ENCODE results near the gene PRDM13. TPM values are rescaled to one million over a fixed set of nuclear protein-coding genes. Genes with fewer than 3 reads are reported as not detected.
"Not testable (repeated sequence)": the region's sequence is repeated elsewhere in the genome, so short reads cannot be mapped to it uniquely, and the experiment has no call there.

The PRDM13 gene
- total RNA-seq, 5 donors from 2014 or later (not counting 1 experiment from before 2014, with no cell fraction given), result not detected

DNA sequence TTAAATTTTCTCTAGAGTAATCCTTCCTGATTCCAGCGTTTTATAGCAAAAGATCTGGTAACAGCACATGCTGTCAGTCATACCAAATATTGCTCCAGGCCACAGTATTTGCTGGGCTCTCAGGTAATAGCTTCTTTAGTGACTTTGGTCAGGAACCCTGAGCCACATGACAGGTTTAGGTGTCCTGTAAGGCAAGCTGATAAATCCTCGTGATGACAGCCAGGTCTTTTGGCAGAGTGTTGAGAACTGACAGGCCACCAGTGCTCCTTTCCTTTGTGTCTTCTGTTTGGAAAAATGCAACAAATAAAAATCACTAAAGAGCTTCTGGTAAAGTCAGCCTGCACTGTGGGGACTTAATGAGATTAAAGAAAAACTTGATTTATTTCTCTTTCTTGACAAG, 34.6 kb downstream of the PRDM13 start:
- no peak overlapping the region for H3K4me3 Mint-ChIP-seq
- Histone ChIP-seq H3K36me3 (ENCODE audit: control insufficient read depth in 2 of 2, extremely low read depth in 1 of 2, insufficient read depth in 1 of 2, low read length in 1 of 2) (no peaks in the 10 kb centered on the region), H3K27ac (ENCODE audit: low read length) (no peak overlapping the region), H3K27me3 (replicated peaks in 1 of 2; ENCODE audit: control insufficient read depth in 2 of 2, extremely low read depth in 1 of 2, insufficient read depth in 2 of 2, low read length in 1 of 2) (peaks cover 4 to 5% of the 10 kb centered on the region in 2 experiments), H3K4me3 (ENCODE audit: control insufficient read depth in 1 of 2, extremely low read depth in 1 of 2, low read length in 1 of 2) (no peak overlapping the region), H3K9me3 (peaks cover 2% of the 10 kb centered on the region), H3K4me1 (ENCODE audit: control insufficient read depth in 1 of 2, extremely low read depth in 1 of 2, insufficient read depth in 2 of 2, low read length in 2 of 2) (no peaks in the 10 kb centered on the region)
- no peaks in the 10 kb centered on the region for H3K36me3 Mint-ChIP-seq
- H3K27me3 Mint-ChIP-seq, result peaks cover 33 to 34% of the 10 kb centered on the region in 2 donors
- ChIA-PET CTCF (no interaction called here), POLR2A (no interaction called here)
- no peak overlapping the region for H3K27ac Mint-ChIP-seq
- whole genome bisulfite sequencing (ENCODE audit: insufficient coverage), result 36% methylated on average over 1 of the region's 2 CpGs
- DNase-seq (no peak), ATAC-seq (replicated peaks in 1 of 4) (no peak)
- H3K9me3 Mint-ChIP-seq, result peaks cover 7 to 17% (median 10%) of the 10 kb centered on the region in 3 donors
- no peaks in the 10 kb centered on the region for H3K4me1 Mint-ChIP-seq

DNA sequence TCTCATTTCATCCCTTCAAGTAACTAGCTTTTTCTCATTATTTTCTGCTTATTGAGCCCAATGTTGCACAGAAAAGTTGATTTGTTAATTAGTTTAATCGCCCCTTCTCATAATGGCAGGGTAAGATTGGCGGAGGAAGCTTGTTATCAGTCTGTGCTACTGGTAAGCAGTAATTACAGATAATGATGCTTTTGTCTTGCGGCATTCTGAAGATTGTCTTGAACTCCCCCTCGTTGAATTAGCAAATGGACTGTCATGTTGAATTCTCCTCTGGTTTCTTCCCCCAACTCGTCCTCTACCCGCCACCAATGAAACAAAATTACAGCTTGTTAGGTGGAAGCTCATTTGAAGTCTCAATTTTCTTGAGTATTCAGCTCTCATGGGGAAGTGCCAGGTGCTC, 39.4 kb downstream of the PRDM13 start:
- Histone ChIP-seq H3K27me3 (replicated peaks in 1 of 2; ENCODE audit: control insufficient read depth in 2 of 2, extremely low read depth in 1 of 2, insufficient read depth in 2 of 2, low read length in 1 of 2) (peaks cover 0 to 4% of the 10 kb centered on the region in 2 experiments), H3K27ac (ENCODE audit: low read length) (no peak overlapping the region), H3K36me3 (ENCODE audit: control insufficient read depth in 2 of 2, extremely low read depth in 1 of 2, insufficient read depth in 1 of 2, low read length in 1 of 2) (no peaks in the 10 kb centered on the region), H3K4me3 (ENCODE audit: control insufficient read depth in 1 of 2, extremely low read depth in 1 of 2, low read length in 1 of 2) (no peak overlapping the region), H3K4me1 (ENCODE audit: control insufficient read depth in 1 of 2, extremely low read depth in 1 of 2, insufficient read depth in 2 of 2, low read length in 2 of 2) (no peaks in the 10 kb centered on the region), H3K9me3 (no peaks in the 10 kb centered on the region)
- no peaks in the 10 kb centered on the region for H3K36me3 Mint-ChIP-seq
- 71% methylated on average over 5 of the region's 6 CpGs for WGBS (ENCODE audit: insufficient coverage)
- no peaks in the 10 kb centered on the region for H3K9me3 Mint-ChIP-seq
- CTCF ChIA-PET, result no interaction called here
- peaks cover 30 to 38% of the 10 kb centered on the region in 2 donors for H3K27me3 Mint-ChIP-seq
- POLR2A ChIA-PET, result no interaction called here
- ATAC-seq (replicated peaks in 1 of 4) (no peak), DNase-seq (no peak)
- H3K4me1 Mint-ChIP-seq, result no peaks in the 10 kb centered on the region
- H3K27ac Mint-ChIP-seq, result no peak overlapping the region
- no peak overlapping the region for H3K4me3 Mint-ChIP-seq

DNA sequence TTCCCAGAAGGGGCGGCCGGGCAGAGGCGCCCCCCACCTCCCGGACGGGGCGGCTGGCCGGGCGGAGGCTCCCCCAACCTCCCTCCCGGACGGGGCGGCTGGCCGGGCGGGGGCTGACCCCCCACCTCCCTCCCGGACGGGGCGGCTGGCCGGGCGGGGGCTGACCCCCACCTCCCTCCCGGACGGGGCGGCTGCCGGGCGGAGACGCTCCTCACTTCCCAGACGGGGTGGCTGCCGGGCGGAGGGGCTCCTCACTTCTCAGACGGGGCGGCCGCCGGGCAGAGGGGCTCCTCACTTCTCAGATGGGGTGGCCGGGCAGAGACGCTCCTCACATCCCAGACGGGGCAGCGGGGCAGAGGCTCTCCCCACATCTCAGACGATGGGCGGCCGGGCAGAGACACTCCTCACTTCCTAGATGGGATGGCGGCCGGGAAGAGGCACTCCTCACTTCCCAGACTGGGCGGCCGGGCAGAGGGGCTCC, 43.5 kb downstream of the PRDM13 start:
- POLR2A ChIA-PET; H3K36me3 Mint-ChIP-seq; H3K36me3 ChIP-seq (ENCODE audit: control insufficient read depth in 2 of 2, extremely low read depth in 1 of 2, insufficient read depth in 1 of 2, low read length in 1 of 2); H3K4me1 Mint-ChIP-seq; H3K27ac ChIP-seq (ENCODE audit: low read length); H3K4me1 ChIP-seq (ENCODE audit: control insufficient read depth in 1 of 2, extremely low read depth in 1 of 2, insufficient read depth in 2 of 2, low read length in 2 of 2); H3K9me3 Mint-ChIP-seq; CTCF ChIA-PET; H3K9me3 ChIP-seq; H3K27ac Mint-ChIP-seq; H3K27me3 ChIP-seq (replicated peaks in 1 of 2; ENCODE audit: control insufficient read depth in 2 of 2, extremely low read depth in 1 of 2, insufficient read depth in 2 of 2, low read length in 1 of 2); H3K4me3 Mint-ChIP-seq; DNase-seq; ATAC-seq (replicated peaks in 1 of 4); H3K4me3 ChIP-seq (ENCODE audit: control insufficient read depth in 1 of 2, extremely low read depth in 1 of 2, low read length in 1 of 2): not testable (repeated sequence)
- WGBS (ENCODE audit: insufficient coverage), result no CpG with 5 or more reads among the region's 42 CpGs
- H3K27me3 Mint-ChIP-seq, result peaks cover 26 to 36% of the 10 kb centered on the region in 2 donors

DNA sequence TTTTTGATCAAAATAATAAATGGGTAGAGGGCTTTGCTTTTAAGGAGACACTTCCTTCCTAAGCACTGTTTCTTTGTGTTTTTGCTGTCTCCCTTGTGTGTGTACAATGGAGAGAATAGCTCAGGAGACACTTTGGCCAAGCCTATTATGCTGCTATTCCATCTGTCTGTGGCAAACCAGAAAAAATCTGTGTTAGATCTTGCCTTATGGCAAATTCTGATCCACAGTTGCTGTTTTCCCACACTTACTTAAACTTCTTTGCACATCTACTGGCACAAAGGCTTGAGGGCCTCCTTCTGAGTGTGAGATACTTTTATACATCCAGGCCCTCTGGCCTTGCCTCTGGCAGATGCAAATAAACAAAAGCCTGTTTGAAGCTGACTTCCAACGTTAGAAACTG, 53.6 kb downstream of the PRDM13 start:
- ATAC-seq (replicated peaks in 1 of 4) (no peak), DNase-seq (no peak)
- H3K27me3 Mint-ChIP-seq, result peaks cover 14 to 15% of the 10 kb centered on the region in 2 donors
- Histone ChIP-seq H3K4me1 (ENCODE audit: control insufficient read depth in 1 of 2, extremely low read depth in 1 of 2, insufficient read depth in 2 of 2, low read length in 2 of 2) (no peaks in the 10 kb centered on the region), H3K36me3 (ENCODE audit: control insufficient read depth in 2 of 2, extremely low read depth in 1 of 2, insufficient read depth in 1 of 2, low read length in 1 of 2) (no peaks in the 10 kb centered on the region), H3K9me3 (no peaks in the 10 kb centered on the region), H3K27me3 (replicated peaks in 1 of 2; ENCODE audit: control insufficient read depth in 2 of 2, extremely low read depth in 1 of 2, insufficient read depth in 2 of 2, low read length in 1 of 2) (peaks cover 0 to 3% of the 10 kb centered on the region in 2 experiments), H3K4me3 (ENCODE audit: control insufficient read depth in 1 of 2, extremely low read depth in 1 of 2, low read length in 1 of 2) (no peak overlapping the region), H3K27ac (ENCODE audit: low read length) (no peak overlapping the region)
- POLR2A ChIA-PET, result no interaction called here
- no peaks in the 10 kb centered on the region for H3K36me3 Mint-ChIP-seq
- no peak overlapping the region for H3K27ac Mint-ChIP-seq
- no CpG with 5 or more reads among the region's 1 CpG for WGBS (ENCODE audit: insufficient coverage)
- CTCF ChIA-PET, result no interaction called here
- no peak overlapping the region for H3K4me3 Mint-ChIP-seq
- no peaks in the 10 kb centered on the region for H3K9me3 Mint-ChIP-seq
- no peaks in the 10 kb centered on the region for H3K4me1 Mint-ChIP-seq

DNA sequence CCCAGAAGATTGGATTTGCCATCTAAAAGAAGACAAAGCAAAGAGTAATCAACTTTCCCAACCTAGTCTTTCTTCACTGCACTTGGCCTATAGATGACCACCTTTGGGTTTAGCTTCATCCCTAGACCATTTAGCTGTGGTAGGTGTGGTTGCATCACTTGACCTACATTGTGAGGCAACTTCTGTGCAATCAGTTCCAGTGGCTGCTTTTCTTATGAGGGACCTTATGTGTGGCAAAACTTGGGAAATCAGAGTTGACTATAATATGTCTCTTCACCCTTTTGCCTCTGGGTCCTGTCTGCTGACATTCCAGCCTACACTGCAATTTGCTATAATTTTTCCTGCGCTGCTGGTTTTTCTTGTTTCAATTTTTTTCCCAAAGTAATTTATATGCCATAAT, 55.2 kb downstream of the PRDM13 start:
- Mint-ChIP-seq H3K4me3 (no peak overlapping the region), H3K27me3 (peaks cover 8 to 15% of the 10 kb centered on the region in 2 donors), H3K4me1 (no peaks in the 10 kb centered on the region), H3K27ac (no peak overlapping the region), H3K36me3 (no peaks in the 10 kb centered on the region), H3K9me3 (no peaks in the 10 kb centered on the region)
- no CpG with 5 or more reads among the region's 1 CpG for WGBS (ENCODE audit: insufficient coverage)
- Histone ChIP-seq H3K9me3 (no peaks in the 10 kb centered on the region), H3K27ac (ENCODE audit: low read length) (no peak overlapping the region), H3K27me3 (replicated peaks in 1 of 2; ENCODE audit: control insufficient read depth in 2 of 2, extremely low read depth in 1 of 2, insufficient read depth in 2 of 2, low read length in 1 of 2) (peaks cover 0 to 3% of the 10 kb centered on the region in 2 experiments), H3K36me3 (ENCODE audit: control insufficient read depth in 2 of 2, extremely low read depth in 1 of 2, insufficient read depth in 1 of 2, low read length in 1 of 2) (no peaks in the 10 kb centered on the region), H3K4me1 (ENCODE audit: control insufficient read depth in 1 of 2, extremely low read depth in 1 of 2, insufficient read depth in 2 of 2, low read length in 2 of 2) (no peaks in the 10 kb centered on the region), H3K4me3 (ENCODE audit: control insufficient read depth in 1 of 2, extremely low read depth in 1 of 2, low read length in 1 of 2) (no peak overlapping the region)
- DNase-seq (no peak), ATAC-seq (replicated peaks in 1 of 4) (no peak)
- ChIA-PET CTCF (no interaction called here), POLR2A (no interaction called here)

DNA sequence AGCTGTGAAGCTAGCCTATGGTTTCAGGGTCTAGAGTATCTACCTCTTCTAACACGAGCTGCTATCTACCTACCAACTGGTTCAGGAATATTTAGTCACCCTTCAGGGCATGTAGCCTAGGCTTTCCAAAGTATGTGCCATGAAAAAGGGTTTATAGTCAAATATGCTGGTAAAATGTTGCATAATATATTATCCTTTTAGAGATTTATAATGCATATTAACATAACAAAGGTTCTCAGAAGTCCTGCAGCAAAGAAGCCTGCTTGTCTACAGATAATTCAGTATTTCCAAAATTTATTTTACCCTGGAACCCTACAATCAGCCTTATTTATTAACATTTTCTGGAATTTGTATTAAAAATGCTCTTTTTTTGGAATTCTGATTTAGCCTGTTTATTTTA, 56.0 kb downstream of the PRDM13 start:
- H3K4me3 Mint-ChIP-seq, result no peak overlapping the region

More for the DNA sequence above, 56.0 kb downstream of the PRDM13 start:
- peaks cover 8 to 16% of the 10 kb centered on the region in 2 donors for H3K27me3 Mint-ChIP-seq
- Histone ChIP-seq H3K9me3 (no peaks in the 10 kb centered on the region), H3K4me3 (ENCODE audit: control insufficient read depth in 1 of 2, extremely low read depth in 1 of 2, low read length in 1 of 2) (no peak overlapping the region), H3K4me1 (ENCODE audit: control insufficient read depth in 1 of 2, extremely low read depth in 1 of 2, insufficient read depth in 2 of 2, low read length in 2 of 2) (no peaks in the 10 kb centered on the region), H3K27ac (ENCODE audit: low read length) (no peak overlapping the region), H3K36me3 (ENCODE audit: control insufficient read depth in 2 of 2, extremely low read depth in 1 of 2, insufficient read depth in 1 of 2, low read length in 1 of 2) (no peaks in the 10 kb centered on the region), H3K27me3 (replicated peaks in 1 of 2; ENCODE audit: control insufficient read depth in 2 of 2, extremely low read depth in 1 of 2, insufficient read depth in 2 of 2, low read length in 1 of 2) (peaks cover 0 to 3% of the 10 kb centered on the region in 2 experiments)
- POLR2A ChIA-PET, result no interaction called here
- ATAC-seq (replicated peaks in 1 of 4) (no peak), DNase-seq (no peak)
- H3K27ac Mint-ChIP-seq, result no peak overlapping the region
- H3K4me1 Mint-ChIP-seq, result no peaks in the 10 kb centered on the region
- H3K36me3 Mint-ChIP-seq, result no peaks in the 10 kb centered on the region
- no CpG with 5 or more reads among the region's 1 CpG for WGBS (ENCODE audit: insufficient coverage)
- H3K9me3 Mint-ChIP-seq, result no peaks in the 10 kb centered on the region
- CTCF ChIA-PET, result no interaction called here
